Measurements from ENCODE around the gene C1orf122. TPM values are rescaled to one million over a fixed set of nuclear protein-coding genes. Genes with fewer than 3 reads are reported as not detected.
A peak's percentile ranks its signal among the peaks of the same experiment; 100 is the strongest.

The C1orf122 gene
- total and polyA plus RNA-seq, 2 of the 4 experiments (the other 2 are of a cell fraction) = 2.0 to 13.6 TPM

DNA sequence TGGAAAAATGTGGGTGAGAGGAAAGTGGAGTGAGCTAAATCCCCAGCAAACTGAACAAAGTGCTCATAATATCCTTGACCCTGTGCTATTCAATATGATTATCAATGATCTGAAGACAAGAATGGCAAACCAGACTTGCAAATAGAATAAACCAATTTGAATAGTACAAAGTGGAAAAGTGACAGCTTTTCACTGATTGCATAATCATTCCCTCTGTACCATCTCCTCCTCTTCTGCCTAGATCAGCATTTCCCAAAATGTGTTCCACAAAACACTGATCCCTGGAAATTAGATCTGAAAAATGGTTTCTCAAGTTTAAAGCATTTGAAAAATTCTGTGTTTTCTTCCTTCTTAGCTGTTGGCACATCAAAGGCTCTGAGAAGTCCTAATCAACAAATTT lies 43.7 kb downstream of the C1orf122 start:
- in situ Hi-C loops (cut with MboI; ENCODE audit: low sequenced_read_pairs) (no loop called here), intact Hi-C loops (cut with micrococcal nuclease) (no loop called here), dilution Hi-C loops (cut with HindIII; ENCODE audit: low sequenced_read_pairs, unreplicated experiment) (no loop called here)
- Histone ChIP-seq H2BK5ac (ENCODE audit: low read depth, low read length, poor library complexity, severe bottlenecking) (no peak overlapping the region), H2BK120ac (ENCODE audit: low read depth, low read length) (no peak overlapping the region), H3K9ac (ENCODE audit: low read depth, low read length) (no peak overlapping the region), H2AK9ac (replicated peaks; ENCODE audit: low read depth, low read length, poor library complexity) (no peak overlapping the region), H3K27me3 (ENCODE audit: control insufficient read depth, insufficient read depth, low read length) (no peaks in the 10 kb centered on the region), H3K9me3 (ENCODE audit: control insufficient read depth, insufficient read depth, low read length) (no peaks in the 10 kb centered on the region), H4K91ac (ENCODE audit: insufficient read depth, low read depth, low read length) (no peak overlapping the region), H3K56ac (ENCODE audit: extremely low read depth, insufficient read depth, low read length) (no peak overlapping the region), H3K79me1 (ENCODE audit: low read depth in 1 of 2, low read length in 2 of 2) (peaks cover 44 to 71% of the 10 kb centered on the region in 2 experiments), H3K4me3 (ENCODE audit: insufficient read depth, low read depth, low read length) (no peak overlapping the region), H2AFZ (replicated peaks; ENCODE audit: low read length, poor library complexity) (no peak overlapping the region), H3K14ac (replicated peaks; ENCODE audit: low read depth, low read length) (no peak overlapping the region), H4K20me1 (ENCODE audit: insufficient read depth, low read length) (peaks cover 21% of the 10 kb centered on the region; the same call in 1 of the 2 replicates), H4K8ac (ENCODE audit: low read depth in 2 of 2, low read length in 2 of 2) (no peak overlapping the region), H2AK5ac (ENCODE audit: low read depth, low read length) (no peak overlapping the region), H3K9me1 (ENCODE audit: insufficient read depth, low read length) (peaks cover 7% of the 10 kb centered on the region), H3K27ac (ENCODE audit: insufficient read depth, low read length) (no peak overlapping the region), H3K23ac (ENCODE audit: low read depth, low read length) (no peak overlapping the region), H3K4me2 (ENCODE audit: low read depth, low read length) (no peak overlapping the region), H2BK20ac (ENCODE audit: low read depth, low read length) (no peak overlapping the region), H4K5ac (ENCODE audit: low read depth, low read length) (no peak overlapping the region), H3K4me1 (ENCODE audit: control insufficient read depth, insufficient read depth, low read length) (peaks cover 4% of the 10 kb centered on the region; the same call in 1 of the 2 replicates), H3K18ac (ENCODE audit: low read depth, low read length) (no peak overlapping the region), H3K4ac (ENCODE audit: low read depth, low read length) (no peak overlapping the region), H3K36me3 (ENCODE audit: control insufficient read depth, insufficient read depth, low read length) (peaks cover 8% of the 10 kb centered on the region), H2BK15ac (ENCODE audit: low read depth, low read length) (no peak overlapping the region)
- DNase-seq (no peak), ATAC-seq (ENCODE audit: low read depth) (no peak)
- BruUV-seq (replicated peaks) = no TSS peak
- ChIA-PET CTCF (interaction anchor here (0.8 to 0.9 kb wide), 2 partner anchors 23 to 40 kb away, joined by 3 read pairs; no protein-coding TSS in a partner anchor), POLR2A (ENCODE audit: unreplicated experiment) (no interaction called here)
- TF ChIP-seq NFE2L2 (IDR thresholded peaks at IDR 0.05; ENCODE audit: low read depth, low read length) (no peak), POLR2A (IDR thresholded peaks at IDR 0.05; ENCODE audit: low read depth, low read length) (no peak), CEBPB (IDR thresholded peaks at IDR 0.05; ENCODE audit: low read depth, low read length) (peak; percentile 77)
